NB4 (cell line): ENCODE data around the gene IL17RE.

Source experiments
- CTCF ChIP-seq: IDR thresholded peaks from one replicate; pipeline ENCODE4 v1.5.1; 2012; ENCODE audit warnings: low read depth, low read length
- MYC ChIP-seq: IDR thresholded peaks from 2 replicates; pipeline ENCODE4 v1.6.1; 2011; ENCODE audit warnings: low read depth, low read length

GRCh38 chr3:9862391-9863057, 40.1 kb upstream of the IL17RE start:
- TF ChIP-seq CTCF = peak; percentile 24
- no peak for TF ChIP-seq MYC
